IPS-15b (cell line): Measurements from ENCODE around the gene TCP11L2.

Source experiments
- H3K27me3 ChIP-seq: one replicate; pipeline ENCODE4 v1.6.1; 2013; ENCODE audit warnings: low read length; ENCODE audit not compliant: control insufficient read depth, insufficient read depth
- H3K36me3 ChIP-seq: one replicate; pipeline ENCODE4 v1.6.1; 2013; ENCODE audit warnings: low read length; ENCODE audit not compliant: control insufficient read depth, insufficient read depth
- H3K4me1 ChIP-seq: one replicate; pipeline ENCODE4 v1.6.1; 2013; ENCODE audit warnings: mild to moderate bottlenecking, low read length; ENCODE audit not compliant: control insufficient read depth, insufficient read depth
- H3K4me3 ChIP-seq: one replicate; pipeline ENCODE4 v1.5.1; 2013; ENCODE audit warnings: low read depth, low read length
- H3K9ac ChIP-seq: one replicate; pipeline ENCODE4 v1.6.1; 2013; ENCODE audit warnings: low read depth, mild to moderate bottlenecking, low read length
- H3K9me3 ChIP-seq: one replicate; pipeline ENCODE4 v1.6.1; 2013; ENCODE audit warnings: mild to moderate bottlenecking, low read length; ENCODE audit not compliant: control insufficient read depth, insufficient read depth

TCP11L2 gene

GRCh38 chr12:106302401-106303201, at the start of gene TCP11L2:
TCP11L2 (plus strand) TSS chr12:106302733; CDS start chr12:106311076, 8,343 bp downstream.
- Histone ChIP-seq H3K4me3 (peak within 1 kb of the TSS; percentile 83), H3K27me3 (no peaks in the 10 kb centered on the region), H3K9me3 (no peaks in the 10 kb centered on the region), H3K4me1 (peaks cover 5% of the 10 kb centered on the region), H3K9ac (peak within 1 kb of the TSS; percentile 96), H3K36me3 (no peaks in the 10 kb centered on the region)

- Histone ChIP-seq H3K36me3 (no peaks in the 10 kb centered on the region), H3K9me3 (no peaks in the 10 kb centered on the region), H3K4me1 (peaks cover 12% of the 10 kb centered on the region), H3K4me3 (no peak overlapping the region), H3K27me3 (no peaks in the 10 kb centered on the region), H3K9ac (no peak overlapping the region)
These were observed 47.8 kb upstream of the TCP11L2 start for GRCh38 chr12:106254724-106255123.

GRCh38 chr12:106255493-106255892, 47.0 kb upstream of the TCP11L2 start:
- Histone ChIP-seq H3K4me3 (no peak overlapping the region), H3K9ac (no peak overlapping the region), H3K27me3 (no peaks in the 10 kb centered on the region), H3K4me1 (peaks cover 12% of the 10 kb centered on the region), H3K9me3 (no peaks in the 10 kb centered on the region), H3K36me3 (no peaks in the 10 kb centered on the region)

- Histone ChIP-seq H3K4me3 (no peak overlapping the region), H3K27me3 (no peaks in the 10 kb centered on the region)
These were observed 46.6 kb upstream of the TCP11L2 start for GRCh38 chr12:106255952-106256351.

GRCh38 chr12:106256524-106256923, 46.0 kb upstream of the TCP11L2 start:
- no peaks in the 10 kb centered on the region for H3K9me3 ChIP-seq
- H3K36me3 ChIP-seq: no peaks in the 10 kb centered on the region
- peaks cover 12% of the 10 kb centered on the region for H3K4me1 ChIP-seq
- no peaks in the 10 kb centered on the region for H3K27me3 ChIP-seq
- H3K9ac ChIP-seq: no peak overlapping the region
- H3K4me3 ChIP-seq: no peak overlapping the region

More at GRCh38 chr12:106255952-106256351, 46.6 kb upstream of the TCP11L2 start:
- no peaks in the 10 kb centered on the region for H3K36me3 ChIP-seq
- H3K9ac ChIP-seq: no peak overlapping the region
- peaks cover 12% of the 10 kb centered on the region for H3K4me1 ChIP-seq
- H3K9me3 ChIP-seq: no peaks in the 10 kb centered on the region

GRCh38 chr12:106258226-106258625, 44.3 kb upstream of the TCP11L2 start:
- no peaks in the 10 kb centered on the region for H3K36me3 ChIP-seq
- H3K9ac ChIP-seq: no peak overlapping the region
- peaks cover 9% of the 10 kb centered on the region for H3K4me1 ChIP-seq
- no peak overlapping the region for H3K4me3 ChIP-seq
- no peaks in the 10 kb centered on the region for H3K27me3 ChIP-seq
- no peaks in the 10 kb centered on the region for H3K9me3 ChIP-seq

GRCh38 chr12:106258935-106259334, 43.6 kb upstream of the TCP11L2 start:
- Histone ChIP-seq H3K9me3 (no peaks in the 10 kb centered on the region), H3K36me3 (no peaks in the 10 kb centered on the region), H3K27me3 (no peaks in the 10 kb centered on the region), H3K4me3 (no peak overlapping the region), H3K9ac (no peak overlapping the region), H3K4me1 (peaks cover 9% of the 10 kb centered on the region)

GRCh38 chr12:106265116-106265515, 37.4 kb upstream of the TCP11L2 start:
- Histone ChIP-seq H3K4me3 (no peak overlapping the region), H3K4me1 (no peaks in the 10 kb centered on the region), H3K9ac (no peak overlapping the region), H3K9me3 (no peaks in the 10 kb centered on the region), H3K36me3 (no peaks in the 10 kb centered on the region), H3K27me3 (no peaks in the 10 kb centered on the region)

- Histone ChIP-seq H3K9me3 (no peaks in the 10 kb centered on the region), H3K27me3 (no peaks in the 10 kb centered on the region), H3K36me3 (no peaks in the 10 kb centered on the region)
These were observed 35.0 kb upstream of the TCP11L2 start for GRCh38 chr12:106267535-106267934.

GRCh38 chr12:106269150-106269771, 33.3 kb upstream of the TCP11L2 start:
- no peaks in the 10 kb centered on the region for H3K36me3 ChIP-seq
- H3K27me3 ChIP-seq: no peaks in the 10 kb centered on the region
- H3K9ac ChIP-seq: no peak overlapping the region
- H3K4me3 ChIP-seq: no peak overlapping the region
- no peaks in the 10 kb centered on the region for H3K9me3 ChIP-seq
- H3K4me1 ChIP-seq: no peaks in the 10 kb centered on the region

More at GRCh38 chr12:106267535-106267934, 35.0 kb upstream of the TCP11L2 start:
- Histone ChIP-seq H3K4me3 (no peak overlapping the region), H3K4me1 (no peaks in the 10 kb centered on the region), H3K9ac (no peak overlapping the region)

GRCh38 chr12:106271575-106272505, 30.7 kb upstream of the TCP11L2 start:
- H3K4me3 ChIP-seq: no peak overlapping the region
- no peaks in the 10 kb centered on the region for H3K36me3 ChIP-seq
- no peaks in the 10 kb centered on the region for H3K9me3 ChIP-seq
- no peaks in the 10 kb centered on the region for H3K4me1 ChIP-seq
- H3K27me3 ChIP-seq: no peaks in the 10 kb centered on the region
- no peak overlapping the region for H3K9ac ChIP-seq
